ENCODE measurements around the gene COL4A2.

The COL4A2 gene

GRCh38 chr13:110262508-110263291 lies 44.4 kb upstream of the COL4A2 start:
- no peak overlapping the region for H3K4me3 ChIP-seq (ENCODE audit: control insufficient read depth, low read depth, low read length)
- no peak for TF ChIP-seq CTCF (IDR thresholded peaks at IDR 0.05; ENCODE audit: control insufficient read depth, insufficient read depth, low read depth, low read length, missing control alignments)
- DNase-seq (ENCODE audit: low read depth): no peak

DNA sequence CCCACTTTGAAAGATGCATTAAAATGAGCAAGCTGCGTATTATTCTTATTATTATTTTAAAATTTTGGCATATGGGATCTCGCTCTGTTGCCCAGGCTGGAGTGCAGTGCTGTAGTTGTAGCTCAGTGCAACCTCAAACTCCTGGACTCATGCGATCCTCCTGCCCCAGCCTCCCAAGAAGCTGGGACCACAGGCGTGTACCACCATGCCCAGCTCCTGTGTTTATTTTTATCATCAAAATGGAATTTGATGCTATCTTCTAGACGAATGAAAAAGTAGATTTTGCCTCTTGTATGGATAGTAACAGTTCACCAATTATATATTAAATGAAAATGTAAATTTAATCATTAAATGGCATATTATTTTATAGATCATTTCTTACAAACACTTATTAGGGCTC lies 43.7 kb upstream of the COL4A2 start:
- DNase-seq (ENCODE audit: low read depth): no peak
- TF ChIP-seq CTCF (IDR thresholded peaks at IDR 0.05; ENCODE audit: control insufficient read depth, insufficient read depth, low read depth, low read length, missing control alignments): no peak
- no peak overlapping the region for H3K4me3 ChIP-seq (ENCODE audit: control insufficient read depth, low read depth, low read length)

DNA sequence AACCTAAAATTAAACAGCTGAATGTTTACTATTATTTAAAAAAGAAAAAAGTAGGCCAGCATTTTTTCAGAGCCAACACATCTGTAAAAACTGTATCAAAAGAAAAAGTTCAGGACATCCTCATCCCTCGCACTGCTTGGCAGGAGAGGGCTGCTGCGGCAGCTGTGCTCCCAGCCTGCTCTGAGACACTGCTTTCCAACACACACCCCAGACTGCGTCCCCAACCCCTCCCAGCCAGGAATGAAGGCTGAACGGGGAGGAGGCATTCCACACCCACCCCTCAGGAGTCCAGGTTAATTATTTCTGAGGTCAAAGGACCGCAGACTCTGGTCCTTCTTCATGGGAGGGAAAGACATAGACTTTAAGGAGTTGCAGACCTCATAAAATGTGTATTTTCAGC lies 43.2 kb upstream of the COL4A2 start:
- DNase-seq (ENCODE audit: low read depth): no peak
- no peak overlapping the region for H3K4me3 ChIP-seq (ENCODE audit: control insufficient read depth, low read depth, low read length)
- no peak for TF ChIP-seq CTCF (IDR thresholded peaks at IDR 0.05; ENCODE audit: control insufficient read depth, insufficient read depth, low read depth, low read length, missing control alignments)

GRCh38 chr13:110264685-110265275 lies 42.3 kb upstream of the COL4A2 start:
- H3K4me3 ChIP-seq (ENCODE audit: control insufficient read depth, low read depth, low read length): no peak overlapping the region
- DNase-seq (ENCODE audit: low read depth): no peak
- TF ChIP-seq CTCF (IDR thresholded peaks at IDR 0.05; ENCODE audit: control insufficient read depth, insufficient read depth, low read depth, low read length, missing control alignments): no peak

DNA sequence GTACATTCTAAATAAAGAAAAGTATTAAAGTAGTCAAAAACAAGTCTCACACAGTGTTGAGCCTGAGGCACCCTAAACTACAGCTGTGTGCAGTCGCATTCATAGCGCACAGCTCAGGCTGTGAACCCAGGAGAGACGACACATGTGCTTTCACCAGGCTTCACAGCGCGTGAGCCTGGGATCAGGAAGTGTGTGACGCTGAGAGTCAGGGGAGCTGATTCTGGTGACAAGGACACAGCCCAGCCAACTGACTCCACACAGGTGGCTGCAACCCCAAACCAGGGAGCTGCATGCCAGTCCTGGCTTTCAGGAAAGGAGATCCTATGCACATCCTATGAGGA lies 41.8 kb upstream of the COL4A2 start:
- no peak for DNase-seq (ENCODE audit: low read depth)
- H3K4me3 ChIP-seq (ENCODE audit: control insufficient read depth, low read depth, low read length): no peak overlapping the region
- TF ChIP-seq CTCF (IDR thresholded peaks at IDR 0.05; ENCODE audit: control insufficient read depth, insufficient read depth, low read depth, low read length, missing control alignments): no peak

GRCh38 chr13:110265682-110266430 lies 41.2 kb upstream of the COL4A2 start:
- H3K4me3 ChIP-seq (ENCODE audit: control insufficient read depth, low read depth, low read length): no peak overlapping the region
- TF ChIP-seq CTCF (IDR thresholded peaks at IDR 0.05; ENCODE audit: control insufficient read depth, insufficient read depth, low read depth, low read length, missing control alignments): no peak
- DNase-seq (ENCODE audit: low read depth): no peak

Measured in AG09309 (cell line).